ENCODE results near the gene MTAP. TPM values are rescaled to one million over a fixed set of nuclear protein-coding genes. Genes with fewer than 3 reads are reported as not detected.
"Not testable (repeated sequence)": the region's sequence is repeated elsewhere in the genome, so short reads cannot be mapped to it uniquely, and the experiment has no call there.

Gene MTAP
- total and polyA plus RNA-seq, 2 donors = 15.2 to 35.3 TPM

DNA sequence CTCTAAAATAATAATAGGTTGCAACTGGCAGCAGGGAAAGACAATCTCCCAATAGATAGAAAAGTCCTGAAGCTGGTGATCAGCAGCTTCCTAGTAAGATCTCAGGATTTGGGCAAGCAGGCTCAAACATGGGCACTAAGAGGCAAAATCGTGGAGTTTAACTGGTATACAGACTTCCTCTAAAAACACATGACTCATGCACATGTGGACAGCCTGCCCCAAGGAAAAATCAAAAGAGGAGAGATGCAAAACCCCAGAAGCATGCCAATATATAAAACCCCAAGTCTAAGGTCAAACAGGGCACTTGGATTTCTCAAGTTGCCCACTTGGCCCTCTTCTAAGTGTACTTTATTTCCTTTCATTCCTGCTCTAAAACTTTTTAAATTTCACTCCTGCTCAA lies 129.0 kb downstream of the MTAP start:
- WGBS = 77% methylated on average over 1 of the region's 1 CpG
- Histone ChIP-seq H3K27ac (ENCODE audit: low read depth) (no peak overlapping the region), H3K36me3 (ENCODE audit: insufficient read depth) (peaks cover 2% of the 10 kb centered on the region), H3K4me1 (ENCODE audit: insufficient read depth) (no peaks in the 10 kb centered on the region), H3K4me3 (ENCODE audit: low read depth, low read length) (no peak overlapping the region)
- DNase-seq (ENCODE audit: extremely low spot score) = no peak

DNA sequence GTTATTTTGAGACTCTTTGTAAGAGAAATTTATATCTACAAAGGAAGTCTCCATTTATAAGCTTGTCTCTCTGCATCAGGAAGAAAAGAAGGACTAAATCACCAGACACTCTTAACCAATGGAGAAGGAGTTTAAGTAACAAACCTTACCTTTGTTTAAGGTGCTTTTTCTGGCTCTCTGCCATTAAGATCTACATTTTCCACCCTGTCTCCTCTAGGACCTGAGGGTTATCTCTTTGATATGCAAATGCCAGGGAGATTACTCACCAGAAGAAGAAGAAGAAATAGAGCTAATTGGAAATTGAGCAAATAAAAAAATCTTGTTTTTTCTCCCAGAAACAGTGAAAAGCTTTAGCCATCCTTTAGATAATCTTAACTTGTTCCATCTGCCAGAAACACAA lies 130.8 kb downstream of the MTAP start:
- DNase-seq (ENCODE audit: extremely low spot score) = no peak
- H3K36me3 ChIP-seq (ENCODE audit: insufficient read depth) = peaks cover 2% of the 10 kb centered on the region
- H3K27ac ChIP-seq (ENCODE audit: low read depth) = no peak overlapping the region
- no peak overlapping the region for H3K4me3 ChIP-seq (ENCODE audit: low read depth, low read length)
- H3K4me1 ChIP-seq (ENCODE audit: insufficient read depth) = no peaks in the 10 kb centered on the region

DNA sequence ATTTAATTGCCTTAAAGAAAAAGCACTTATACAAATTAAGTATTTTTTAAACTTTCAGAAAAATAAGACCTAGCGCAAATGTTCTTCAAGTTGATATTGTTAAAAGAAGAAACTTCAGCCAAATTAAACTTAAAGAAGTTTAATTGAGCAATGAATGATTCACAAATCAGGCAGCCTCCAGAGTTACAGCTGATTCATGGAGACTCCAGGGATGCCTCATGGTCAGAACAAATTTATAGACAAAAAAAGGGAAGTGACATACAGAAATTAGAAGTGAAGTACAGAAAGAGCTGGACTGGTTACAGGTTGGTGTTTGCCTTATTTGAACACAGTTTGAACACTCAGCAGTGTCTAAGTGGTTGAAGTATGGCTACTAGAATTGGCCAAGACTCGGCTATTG lies 131.4 kb downstream of the MTAP start:
- Histone ChIP-seq H3K4me3 (ENCODE audit: low read depth, low read length) (no peak overlapping the region), H3K4me1 (ENCODE audit: insufficient read depth) (no peaks in the 10 kb centered on the region), H3K27ac (ENCODE audit: low read depth) (no peak overlapping the region), H3K36me3 (ENCODE audit: insufficient read depth) (peaks cover 2% of the 10 kb centered on the region)
- 96% methylated on average over 2 of the region's 2 CpGs for WGBS
- DNase-seq (ENCODE audit: extremely low spot score) = no peak

DNA sequence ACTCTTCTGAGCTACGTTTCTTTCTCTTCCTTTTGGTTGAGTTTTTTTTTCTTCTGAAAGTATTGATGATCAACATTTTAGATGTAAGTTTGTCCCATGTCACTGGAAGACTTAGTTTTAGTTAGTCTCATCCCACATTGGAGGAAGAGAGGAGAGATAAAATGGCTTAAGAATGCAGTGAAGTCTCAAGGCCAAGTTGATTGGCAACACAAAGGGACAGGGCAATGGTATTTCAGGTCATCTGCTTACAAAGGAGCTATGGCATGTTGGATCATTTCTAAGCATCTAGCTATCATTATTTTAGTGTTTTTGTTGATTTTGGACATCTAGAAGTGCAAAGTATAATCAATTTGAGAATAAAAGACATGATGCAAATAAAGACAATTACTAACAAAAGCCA lies 133.2 kb downstream of the MTAP start:
- Histone ChIP-seq H3K4me1 (ENCODE audit: insufficient read depth) (no peaks in the 10 kb centered on the region), H3K27ac (ENCODE audit: low read depth) (no peak overlapping the region)
- 78% methylated on average over 1 of the region's 1 CpG for WGBS

DNA sequence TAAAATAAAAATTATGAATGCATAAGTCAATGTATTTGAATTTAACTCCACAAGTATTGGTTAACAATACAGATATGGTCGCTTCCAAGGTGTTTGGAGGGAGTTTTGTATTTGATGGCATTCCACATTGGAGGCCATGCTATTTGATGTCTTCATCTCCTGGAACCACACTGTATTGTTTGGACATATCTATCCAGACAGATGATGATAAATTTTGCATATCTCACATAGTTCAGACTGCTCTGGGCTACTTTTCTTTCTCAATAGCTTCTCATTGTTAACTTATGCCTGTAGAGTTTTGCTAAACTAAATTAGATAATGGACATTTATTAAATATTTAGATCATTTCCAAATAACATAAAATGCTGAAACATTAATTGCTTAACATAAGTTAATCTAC lies 133.7 kb downstream of the MTAP start:
- Histone ChIP-seq H3K36me3 (ENCODE audit: insufficient read depth) (no peaks in the 10 kb centered on the region), H3K4me3 (ENCODE audit: low read depth, low read length) (no peak overlapping the region), H3K27ac (ENCODE audit: low read depth) (no peak overlapping the region), H3K4me1 (ENCODE audit: insufficient read depth) (no peaks in the 10 kb centered on the region)
- WGBS = 99% methylated on average over 1 of the region's 1 CpG
- DNase-seq (ENCODE audit: extremely low spot score) = no peak

More for the DNA sequence above, 133.2 kb downstream of the MTAP start:
- Histone ChIP-seq H3K4me3 (ENCODE audit: low read depth, low read length) (no peak overlapping the region), H3K36me3 (ENCODE audit: insufficient read depth) (peaks cover 2% of the 10 kb centered on the region)
- DNase-seq (ENCODE audit: extremely low spot score) = no peak

DNA sequence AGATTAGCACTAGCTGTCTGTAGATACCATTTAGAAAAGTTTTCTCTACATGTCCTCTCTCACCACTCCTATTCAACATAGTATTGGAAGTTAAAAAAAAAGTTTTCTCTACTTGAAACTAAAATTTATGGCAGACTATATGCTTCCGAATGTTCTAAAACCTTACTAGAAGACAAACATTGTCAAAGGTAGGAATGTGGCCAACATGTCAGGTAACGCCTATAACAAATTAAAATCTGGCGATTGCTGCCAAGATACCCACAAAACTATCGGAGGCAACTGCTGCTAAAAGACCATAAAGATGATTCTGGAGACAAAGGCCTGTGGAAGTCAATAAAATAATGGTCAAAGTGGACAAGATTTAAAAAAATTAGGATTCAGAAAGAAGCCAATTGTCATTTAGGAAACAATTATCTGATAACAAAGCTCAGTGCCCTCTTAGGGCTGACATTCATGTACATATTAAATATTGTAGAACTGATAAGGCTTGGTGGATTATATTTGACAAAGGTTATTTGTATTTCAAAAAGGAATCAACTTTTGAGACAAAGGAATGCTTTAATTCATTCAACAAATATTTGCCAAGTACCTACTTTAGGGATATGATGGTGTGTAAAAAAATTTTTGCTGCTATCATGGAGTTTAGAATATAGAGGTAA lies 139.0 kb downstream of the MTAP start:
- Histone ChIP-seq H3K36me3 (ENCODE audit: insufficient read depth) (no peaks in the 10 kb centered on the region), H3K4me3 (ENCODE audit: low read depth, low read length) (no peak overlapping the region), H3K4me1 (ENCODE audit: insufficient read depth) (no peaks in the 10 kb centered on the region), H3K27ac (ENCODE audit: low read depth) (no peak overlapping the region)
- WGBS = 67% methylated on average over 4 of the region's 4 CpGs
- no peak for DNase-seq (ENCODE audit: extremely low spot score)

DNA sequence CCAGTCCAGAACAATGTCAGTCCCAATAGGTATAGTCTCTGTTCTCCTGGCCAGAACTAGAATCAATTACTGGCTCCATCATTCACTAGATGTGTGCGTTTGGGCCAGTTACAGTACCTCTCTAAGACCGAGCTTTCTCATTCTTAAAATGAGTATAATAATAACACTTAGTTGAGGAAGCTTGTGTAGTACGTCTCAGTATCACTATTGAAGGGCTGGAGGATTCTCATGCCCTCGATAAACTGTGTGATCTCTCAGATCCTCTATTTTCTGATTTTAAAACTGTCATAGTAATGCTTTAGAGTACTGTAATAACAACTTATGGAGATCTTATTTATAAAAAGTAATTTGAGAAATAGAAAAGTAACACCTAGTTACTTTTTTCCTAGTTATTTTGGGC lies 141.0 kb downstream of the MTAP start:
- H3K27ac ChIP-seq (ENCODE audit: low read depth) = no peak overlapping the region
- H3K36me3 ChIP-seq (ENCODE audit: insufficient read depth) = no peaks in the 10 kb centered on the region
- no peak overlapping the region for H3K4me3 ChIP-seq (ENCODE audit: low read depth, low read length)
- 86% methylated on average over 4 of the region's 4 CpGs for WGBS
- no peaks in the 10 kb centered on the region for H3K4me1 ChIP-seq (ENCODE audit: insufficient read depth)
- no peak for DNase-seq (ENCODE audit: extremely low spot score)

DNA sequence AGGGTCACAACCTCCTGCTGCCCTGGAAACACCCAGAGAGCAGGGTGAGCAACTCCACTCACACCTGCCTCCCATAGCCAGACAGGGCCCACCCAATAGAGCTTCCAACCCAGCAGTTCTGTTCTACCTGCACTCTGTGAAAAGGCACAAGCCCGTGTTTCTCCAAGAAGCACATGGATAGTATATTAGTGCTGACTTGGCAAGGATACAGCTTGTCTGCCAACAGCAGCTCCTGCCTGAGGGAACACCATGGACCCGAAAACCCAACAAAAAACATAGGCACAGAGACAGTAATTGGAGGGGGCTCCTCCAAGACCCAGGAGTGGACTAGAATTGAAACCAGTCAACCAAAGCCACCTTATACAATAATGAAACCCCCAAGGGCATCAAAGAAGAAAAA lies 143.2 kb downstream of the MTAP start:
- H3K36me3 ChIP-seq (ENCODE audit: insufficient read depth) = no peaks in the 10 kb centered on the region
- 89% methylated on average over 2 of the region's 2 CpGs for WGBS
- no peaks in the 10 kb centered on the region for H3K4me1 ChIP-seq (ENCODE audit: insufficient read depth)
- no peak overlapping the region for H3K4me3 ChIP-seq (ENCODE audit: low read depth, low read length)
- no peak overlapping the region for H3K27ac ChIP-seq (ENCODE audit: low read depth)
- no peak for DNase-seq (ENCODE audit: extremely low spot score)

DNA sequence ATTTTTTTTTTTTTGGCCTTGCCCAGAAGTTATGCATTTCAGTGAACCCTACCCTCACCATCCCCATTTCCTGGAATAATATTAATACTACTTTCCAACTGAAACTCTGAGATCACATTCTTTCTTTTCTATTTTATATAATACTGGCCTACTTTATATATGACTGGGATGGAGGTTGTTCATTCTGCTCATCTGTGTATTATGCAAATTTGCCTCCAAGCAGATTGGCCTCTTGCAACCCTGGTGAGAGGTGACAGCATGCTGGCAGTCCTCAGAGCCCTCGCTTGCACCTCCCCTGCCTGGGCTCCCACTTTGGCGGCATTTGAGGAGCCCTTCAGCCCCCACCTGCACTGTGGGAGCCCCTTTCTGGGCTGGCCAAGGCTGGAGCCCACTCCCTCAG lies 156.4 kb downstream of the MTAP start:
- Histone ChIP-seq H3K36me3 (ENCODE audit: insufficient read depth) (no peaks in the 10 kb centered on the region), H3K4me3 (ENCODE audit: low read depth, low read length) (no peak overlapping the region), H3K27ac (ENCODE audit: low read depth) (no peak overlapping the region), H3K4me1 (ENCODE audit: insufficient read depth) (no peaks in the 10 kb centered on the region)
- WGBS = 84% methylated on average over 2 of the region's 2 CpGs
- DNase-seq (ENCODE audit: extremely low spot score) = no peak

DNA sequence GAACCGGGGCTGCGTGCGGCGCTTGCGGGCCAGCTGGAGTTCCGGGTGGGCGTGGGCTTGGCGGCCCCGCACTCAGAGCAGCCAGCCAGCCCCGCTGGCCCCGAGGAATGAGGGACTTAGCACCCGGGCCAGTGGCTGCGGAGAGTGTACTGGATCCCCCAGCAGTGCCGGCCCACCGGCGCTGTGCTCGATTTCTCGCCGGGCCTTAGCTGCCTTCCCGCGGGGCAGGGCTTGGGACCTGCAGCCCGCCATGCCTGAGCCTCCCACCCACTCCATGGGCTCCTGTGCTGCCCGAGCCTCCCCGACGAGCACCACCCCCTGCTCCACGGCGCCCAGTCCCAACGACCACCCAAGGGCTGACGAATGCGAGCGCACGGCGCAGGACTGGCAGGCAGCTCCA lies 156.8 kb downstream of the MTAP start:
- DNase-seq (ENCODE audit: extremely low spot score); H3K36me3 ChIP-seq (ENCODE audit: insufficient read depth); H3K4me1 ChIP-seq (ENCODE audit: insufficient read depth); H3K4me3 ChIP-seq (ENCODE audit: low read depth, low read length); H3K27ac ChIP-seq (ENCODE audit: low read depth): not testable (repeated sequence)
- WGBS = 93% methylated on average over 27 of the region's 33 CpGs

DNA sequence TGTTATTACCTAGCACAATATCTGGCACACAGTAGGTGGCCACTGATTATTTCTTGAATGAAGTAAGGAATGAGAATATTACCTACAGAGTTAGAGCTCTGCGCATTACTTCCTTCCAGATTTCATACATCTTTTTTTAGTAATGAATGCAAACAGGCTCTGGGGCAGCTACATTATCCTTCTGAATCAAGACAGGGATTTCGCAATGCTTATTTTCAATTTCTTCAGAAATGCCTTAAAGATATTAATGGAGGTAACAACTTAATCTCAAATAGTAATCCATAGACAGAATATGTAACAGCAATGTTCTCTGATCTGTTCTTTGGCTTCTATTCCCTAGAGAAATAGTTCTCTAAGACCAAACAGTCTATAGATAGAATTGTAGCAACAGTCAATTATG lies 159.1 kb downstream of the MTAP start:
- WGBS = 92% methylated on average over 2 of the region's 2 CpGs
- Histone ChIP-seq H3K4me1 (ENCODE audit: insufficient read depth) (no peaks in the 10 kb centered on the region), H3K27ac (ENCODE audit: low read depth) (no peak overlapping the region), H3K36me3 (ENCODE audit: insufficient read depth) (no peaks in the 10 kb centered on the region), H3K4me3 (ENCODE audit: low read depth, low read length) (no peak overlapping the region)
- DNase-seq (ENCODE audit: extremely low spot score) = no peak

DNA sequence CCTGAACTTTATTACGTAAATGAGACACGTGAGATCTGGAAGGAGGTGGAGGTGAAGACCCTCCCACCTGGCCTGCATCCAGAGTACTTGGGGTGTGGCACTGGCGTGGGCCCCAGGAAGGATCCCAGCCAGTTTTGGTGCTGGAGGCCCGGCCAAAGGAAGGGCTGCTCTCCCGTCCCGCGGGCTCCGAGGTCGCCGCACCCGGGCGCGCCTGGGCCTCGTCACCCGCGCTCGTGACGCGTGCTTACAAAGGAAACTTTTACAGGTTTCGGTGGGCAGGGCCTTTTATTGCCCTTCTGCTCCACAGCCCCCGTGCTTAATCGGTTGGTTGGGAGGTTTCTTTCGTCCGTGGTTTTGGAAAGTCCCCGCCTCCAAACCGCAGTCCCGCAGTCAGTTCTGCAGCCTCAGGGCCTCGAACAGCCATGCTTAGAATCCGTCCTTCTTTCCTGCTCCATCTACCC lies 162.5 kb downstream of the MTAP start:
- Histone ChIP-seq H3K4me1 (ENCODE audit: insufficient read depth) (no peaks in the 10 kb centered on the region), H3K27ac (ENCODE audit: low read depth) (no peak overlapping the region), H3K36me3 (ENCODE audit: insufficient read depth) (no peaks in the 10 kb centered on the region), H3K4me3 (ENCODE audit: low read depth, low read length) (peak overlapping the region; percentile 14)
- no peak for DNase-seq (ENCODE audit: extremely low spot score)
- 1% methylated on average over 29 of the region's 29 CpGs for WGBS

DNA sequence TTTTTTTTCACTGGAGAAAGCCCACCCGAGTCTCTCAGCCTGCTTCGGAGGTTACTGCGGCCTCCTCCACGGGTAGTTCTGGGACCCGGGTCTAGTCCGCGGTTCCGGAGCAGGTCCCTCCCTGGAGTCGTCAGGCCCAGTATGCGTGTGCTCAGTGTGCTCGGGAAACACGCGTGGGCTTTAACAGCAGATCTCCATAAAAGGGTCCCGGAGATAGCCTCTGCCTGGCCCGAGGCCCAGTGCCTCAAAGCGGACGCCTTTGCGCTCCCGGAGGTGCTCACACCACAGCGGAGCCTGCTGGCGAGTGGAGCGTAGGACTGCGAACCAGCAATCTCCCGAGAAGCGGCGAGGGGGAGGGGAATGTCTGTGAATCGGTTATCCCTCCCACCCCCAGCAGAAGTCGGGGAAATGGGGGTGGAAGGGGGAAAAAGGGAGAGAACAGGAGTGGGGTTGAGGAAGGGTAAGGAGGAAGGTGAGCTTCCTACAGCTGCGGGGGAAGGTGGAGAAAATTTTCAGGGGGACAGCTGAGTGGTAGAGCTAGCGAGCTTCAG lies 163.0 kb downstream of the MTAP start:
- no peaks in the 10 kb centered on the region for H3K36me3 ChIP-seq (ENCODE audit: insufficient read depth)
- peak overlapping the region; percentile 14 for H3K4me3 ChIP-seq (ENCODE audit: low read depth, low read length)
- no peak for DNase-seq (ENCODE audit: extremely low spot score)
- 2% methylated on average over 30 of the region's 30 CpGs for WGBS
- H3K4me1 ChIP-seq (ENCODE audit: insufficient read depth) = no peaks in the 10 kb centered on the region
- no peak overlapping the region for H3K27ac ChIP-seq (ENCODE audit: low read depth)

DNA sequence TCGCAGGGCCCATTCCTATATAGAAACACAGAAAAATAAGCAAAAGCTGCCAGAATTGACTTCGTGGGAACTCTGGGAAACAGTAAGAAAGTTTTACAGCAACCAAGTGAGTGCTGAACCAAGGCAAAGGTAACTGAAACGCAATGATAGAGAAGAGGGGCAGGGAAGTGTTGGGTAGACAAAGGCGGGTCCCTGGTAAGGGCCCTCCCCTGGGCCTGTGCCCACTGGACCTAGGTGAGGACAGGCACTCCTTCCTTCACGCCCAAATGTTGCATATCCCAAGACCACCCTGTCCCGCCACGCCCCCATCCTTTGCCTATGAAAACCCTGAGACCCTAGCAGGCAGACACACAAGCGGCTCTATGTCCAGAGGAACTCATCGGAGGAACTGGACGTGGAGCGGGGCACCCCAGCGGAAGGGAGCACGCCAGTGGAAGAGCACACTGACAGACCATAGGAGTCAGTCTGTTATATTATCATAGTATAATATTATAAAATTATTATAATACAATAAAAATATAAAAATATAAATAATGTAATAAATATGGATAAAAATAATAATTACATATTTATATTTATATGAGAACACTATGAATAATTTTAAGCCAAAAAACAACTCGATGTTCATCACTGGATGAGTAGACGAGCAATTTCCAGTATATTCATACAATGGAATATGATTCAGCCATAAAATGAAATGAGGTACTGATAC lies 163.9 kb downstream of the MTAP start:
- no peaks in the 10 kb centered on the region for H3K36me3 ChIP-seq (ENCODE audit: insufficient read depth)

More for the DNA sequence above, 163.9 kb downstream of the MTAP start:
- H3K4me1 ChIP-seq (ENCODE audit: insufficient read depth) = no peaks in the 10 kb centered on the region
- H3K27ac ChIP-seq (ENCODE audit: low read depth) = no peak overlapping the region
- 13% methylated on average over 15 of the region's 15 CpGs for WGBS
- no peak overlapping the region for H3K4me3 ChIP-seq (ENCODE audit: low read depth, low read length)
- no peak for DNase-seq (ENCODE audit: extremely low spot score)

Measured in urinary bladder (tissue), 4 donors.